ENCODE results near the gene NCAPD3. TPM values are rescaled to one million over a fixed set of nuclear protein-coding genes. Genes with fewer than 3 reads are reported as not detected.

The NCAPD3 gene
- total RNA-seq, 1 experiment from 2014 or later: 52.2 TPM

- no peak overlapping the region for H3K27ac ChIP-seq (ENCODE audit: insufficient read length, low read depth, low read length)
- TF ChIP-seq, protein P1, sequence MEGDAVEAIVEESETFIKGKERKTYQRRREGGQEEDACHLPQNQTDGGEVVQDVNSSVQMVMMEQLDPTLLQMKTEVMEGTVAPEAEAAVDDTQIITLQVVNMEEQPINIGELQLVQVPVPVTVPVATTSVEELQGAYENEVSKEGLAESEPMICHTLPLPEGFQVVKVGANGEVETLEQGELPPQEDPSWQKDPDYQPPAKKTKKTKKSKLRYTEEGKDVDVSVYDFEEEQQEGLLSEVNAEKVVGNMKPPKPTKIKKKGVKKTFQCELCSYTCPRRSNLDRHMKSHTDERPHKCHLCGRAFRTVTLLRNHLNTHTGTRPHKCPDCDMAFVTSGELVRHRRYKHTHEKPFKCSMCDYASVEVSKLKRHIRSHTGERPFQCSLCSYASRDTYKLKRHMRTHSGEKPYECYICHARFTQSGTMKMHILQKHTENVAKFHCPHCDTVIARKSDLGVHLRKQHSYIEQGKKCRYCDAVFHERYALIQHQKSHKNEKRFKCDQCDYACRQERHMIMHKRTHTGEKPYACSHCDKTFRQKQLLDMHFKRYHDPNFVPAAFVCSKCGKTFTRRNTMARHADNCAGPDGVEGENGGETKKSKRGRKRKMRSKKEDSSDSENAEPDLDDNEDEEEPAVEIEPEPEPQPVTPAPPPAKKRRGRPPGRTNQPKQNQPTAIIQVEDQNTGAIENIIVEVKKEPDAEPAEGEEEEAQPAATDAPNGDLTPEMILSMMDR (conservative IDR thresholded peaks at IDR 0.05): no peak
- H4K91ac ChIP-seq (ENCODE audit: insufficient read length, low read depth, low read length): no peak overlapping the region
- H3K23ac ChIP-seq (ENCODE audit: insufficient read length, low read depth, low read length): no peak overlapping the region
- H3K4me2 ChIP-seq (ENCODE audit: insufficient read depth, insufficient read length, low read length): no peak overlapping the region
- no peak overlapping the region for H2BK120ac ChIP-seq (ENCODE audit: low read depth, low read length, poor library complexity, severe bottlenecking)
- no peak overlapping the region for H3K56ac ChIP-seq (ENCODE audit: insufficient read length, low read depth, low read length)
- H4K5ac ChIP-seq (ENCODE audit: insufficient read length, low read depth, low read length): no peak overlapping the region
- H3K4ac ChIP-seq (ENCODE audit: low read depth, low read length): no peak overlapping the region
- H3K27me3 Mint-ChIP-seq (ENCODE audit: low read depth): no peaks in the 10 kb centered on the region
- H2BK20ac ChIP-seq (ENCODE audit: low read depth, low read length, poor library complexity, severe bottlenecking): no peak overlapping the region
- no peaks in the 10 kb centered on the region for H3K27me3 ChIP-seq (ENCODE audit: insufficient read depth, low read length)
- no peaks in the 10 kb centered on the region for H3K79me1 ChIP-seq (ENCODE audit: insufficient read depth, low read depth, low read length, poor library complexity, severe bottlenecking)
- H3K4me1 Mint-ChIP-seq: no peaks in the 10 kb centered on the region
- no peak overlapping the region for H2AK5ac ChIP-seq (ENCODE audit: insufficient read length, low read length)
- DNase-seq: no peak
- no peaks in the 10 kb centered on the region for H4K20me1 ChIP-seq (ENCODE audit: control insufficient read depth, insufficient read depth, insufficient read length)
- no peak overlapping the region for H2AFZ ChIP-seq (ENCODE audit: low read length)
- peaks cover 13 to 22% of the 10 kb centered on the region in 2 experiments for H3K9me3 Mint-ChIP-seq
- no peak overlapping the region for H3K9ac ChIP-seq (ENCODE audit: extremely low read depth, insufficient read length, low read length)
- no peak overlapping the region for H3T11ph ChIP-seq (ENCODE audit: low read length)
- H3K23me2 ChIP-seq (ENCODE audit: insufficient read length, low read depth, low read length, poor library complexity, severe bottlenecking): no peaks in the 10 kb centered on the region
- no CpG with 5 or more reads among the region's 28 CpGs for WGBS (ENCODE audit: extremely low coverage, insufficient read length, low lambda C conversion rate)
- H2BK12ac ChIP-seq (ENCODE audit: insufficient read length, low read depth, low read length): no peak overlapping the region
- no peak overlapping the region for H3K4me3 Mint-ChIP-seq
- H4K8ac ChIP-seq (replicated peaks; ENCODE audit: insufficient read length, low read depth, low read length): no peak overlapping the region
- no peaks in the 10 kb centered on the region for H3K4me1 ChIP-seq (ENCODE audit: insufficient read depth, low read length)
- H3K9me3 ChIP-seq (ENCODE audit: control insufficient read depth, low read depth, low read length): peaks cover 8% of the 10 kb centered on the region
- no peak overlapping the region for H3K27ac Mint-ChIP-seq
- peaks cover 84 to 95% (median 94%) of the 10 kb centered on the region in 3 experiments for H3K36me3 Mint-ChIP-seq (ENCODE audit: insufficient read depth in 1 of 3, low read depth in 3 of 3)
- no peak overlapping the region for H2BK15ac ChIP-seq (ENCODE audit: low read depth, low read length)
- no peak overlapping the region for H3K14ac ChIP-seq (ENCODE audit: insufficient read depth, low read length)
- H2BK5ac ChIP-seq (ENCODE audit: insufficient read length, low read length): no peak overlapping the region
- H3K79me2 ChIP-seq (ENCODE audit: insufficient read depth, low read length): no peaks in the 10 kb centered on the region
- no peak overlapping the region for H3K18ac ChIP-seq (ENCODE audit: insufficient read length, low read depth, low read length)
Observed at GRCh38 chr11:134155946-134156865, 67.6 kb downstream of the NCAPD3 start.
